GM21825 (cell line): ENCODE measurements around the gene MAPK4.
"Not testable (repeated sequence)": the region's sequence is repeated elsewhere in the genome, so short reads cannot be mapped to it uniquely, and the experiment has no call there.

Experiments used
- ATAC-seq: cut with Tn5 transposase; IDR thresholded peaks from one replicate; pipeline ENCODE4 v1.9.1; 2021; ENCODE audit warnings: mild to moderate bottlenecking, moderate library complexity; ENCODE audit not compliant: unreplicated experiment

Gene MAPK4

GRCh38 chr18:50679656-50680055 lies 119.8 kb downstream of the MAPK4 start:
- no peak for ATAC-seq

GRCh38 chr18:50680966-50681365 lies 121.1 kb downstream of the MAPK4 start:
- ATAC-seq: no peak

GRCh38 chr18:50682852-50683251 lies 123.0 kb downstream of the MAPK4 start:
- no peak for ATAC-seq

DNA sequence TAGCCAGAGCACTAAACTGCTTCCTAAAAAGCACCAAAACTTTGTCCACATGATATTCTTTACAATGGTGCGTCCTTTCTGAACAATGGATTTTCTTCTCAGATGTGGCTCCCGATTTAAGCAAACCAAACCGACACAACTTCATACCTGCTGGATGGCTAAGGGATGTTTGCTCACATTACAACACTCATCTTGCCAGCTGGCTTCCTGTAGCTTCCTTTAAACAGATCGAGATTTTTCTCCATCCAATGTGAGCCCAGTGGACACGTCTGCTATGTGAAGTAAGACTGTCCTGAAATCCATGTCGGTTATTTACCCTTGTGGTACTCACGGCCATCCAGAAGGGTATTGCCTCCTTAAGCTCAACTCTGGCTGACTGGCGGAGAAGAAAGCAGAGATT lies 126.5 kb downstream of the MAPK4 start:
- no peak for ATAC-seq

- no peak for ATAC-seq
These were observed 127.6 kb downstream of the MAPK4 start for GRCh38 chr18:50687491-50687890.

DNA sequence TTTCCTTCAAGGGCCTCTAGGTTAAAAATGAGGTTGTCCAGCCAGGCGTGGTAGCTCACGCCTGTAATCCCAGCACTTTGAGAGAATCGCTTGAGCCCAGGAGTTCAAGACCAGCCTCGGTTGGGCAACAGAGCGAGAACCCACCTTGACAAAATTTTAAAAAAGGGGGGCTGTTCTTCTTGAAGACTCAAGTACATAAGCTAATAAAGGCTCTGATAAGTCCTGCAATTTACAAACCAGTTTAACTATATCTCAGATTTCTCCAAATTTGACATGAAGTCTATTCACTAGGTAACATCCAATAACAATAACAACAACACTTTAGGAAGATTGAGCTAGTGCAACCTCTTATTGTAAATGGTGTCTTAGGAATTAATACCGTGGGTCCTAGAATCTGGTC lies 129.7 kb downstream of the MAPK4 start:
- ATAC-seq: no peak

GRCh38 chr18:50694147-50694546 lies 134.3 kb downstream of the MAPK4 start:
- no peak for ATAC-seq

GRCh38 chr18:50695431-50696176 lies 135.7 kb downstream of the MAPK4 start:
- no peak for ATAC-seq

GRCh38 chr18:50696436-50696835 lies 136.5 kb downstream of the MAPK4 start:
- ATAC-seq: no peak

DNA sequence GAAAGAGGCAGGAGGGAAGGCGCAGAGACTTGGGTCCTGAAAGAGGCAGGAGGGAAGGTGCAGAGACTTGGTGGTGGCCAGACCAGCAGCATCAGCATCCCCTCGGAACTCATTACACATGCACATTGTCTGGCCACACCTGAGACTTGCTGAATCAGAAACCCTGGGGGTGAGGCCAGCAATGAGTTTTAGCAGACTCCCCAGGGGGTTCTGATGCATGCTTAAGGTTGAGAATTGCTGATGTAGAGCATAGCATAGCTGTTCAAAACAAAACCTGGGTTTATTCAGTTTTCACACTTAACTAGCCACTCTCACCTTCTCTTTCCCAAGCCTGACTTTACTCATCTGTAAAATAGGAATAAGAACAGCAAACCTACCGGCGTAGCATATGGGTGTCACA lies 137.0 kb downstream of the MAPK4 start:
- ATAC-seq: peak; percentile 60

GRCh38 chr18:50697509-50697908 lies 137.6 kb downstream of the MAPK4 start:
- ATAC-seq: no peak

GRCh38 chr18:50700245-50701165 lies 140.6 kb downstream of the MAPK4 start:
- no peak for ATAC-seq

GRCh38 chr18:50704357-50704940 lies 144.6 kb downstream of the MAPK4 start:
- no peak for ATAC-seq

- ATAC-seq: no peak
These were observed 146.3 kb downstream of the MAPK4 start for GRCh38 chr18:50706199-50706598.

DNA sequence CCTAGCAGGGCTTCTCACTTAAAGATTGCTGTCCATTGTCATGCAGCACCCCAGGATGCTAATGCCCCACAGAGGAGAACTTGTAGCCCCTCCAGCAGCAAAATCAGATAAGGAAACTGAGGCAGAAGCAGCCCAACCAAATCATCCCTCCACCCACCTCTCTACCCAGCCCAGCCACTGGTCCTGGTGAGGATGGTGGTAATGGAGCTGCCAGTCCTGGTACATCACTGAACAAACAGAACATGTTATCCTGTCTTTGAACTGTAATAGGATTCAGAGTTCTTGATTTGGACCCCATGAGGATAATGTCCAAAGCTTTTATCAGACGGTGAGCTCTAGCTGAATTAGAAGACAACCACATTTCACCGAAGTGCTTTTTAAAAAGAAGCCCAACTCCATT lies 146.8 kb downstream of the MAPK4 start:
- no peak for ATAC-seq

- not testable (repeated sequence) for ATAC-seq
These were observed 147.4 kb downstream of the MAPK4 start for GRCh38 chr18:50707297-50707696.

GRCh38 chr18:50707855-50708469 lies 148.1 kb downstream of the MAPK4 start:
- no peak for ATAC-seq

DNA sequence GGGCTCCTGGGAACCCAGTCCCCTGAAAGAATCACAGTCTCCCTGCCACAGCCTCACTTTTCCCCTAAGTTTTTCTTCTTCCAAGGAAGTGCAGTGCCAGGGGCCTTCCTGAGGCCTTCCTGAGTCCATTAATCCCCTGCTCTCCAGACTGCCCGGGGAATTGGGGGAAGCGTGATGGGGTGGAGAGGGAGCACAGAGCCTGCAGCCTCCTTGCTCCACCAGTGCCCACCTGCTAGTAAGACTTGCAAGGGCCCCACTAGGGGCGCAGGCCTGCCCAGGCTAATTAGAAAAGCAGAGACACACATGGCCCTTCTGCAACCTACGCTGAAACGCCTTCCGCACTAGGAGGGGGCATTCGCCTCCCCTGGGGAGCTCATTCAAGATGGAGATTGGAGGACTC lies 149.3 kb downstream of the MAPK4 start:
- no peak for ATAC-seq

DNA sequence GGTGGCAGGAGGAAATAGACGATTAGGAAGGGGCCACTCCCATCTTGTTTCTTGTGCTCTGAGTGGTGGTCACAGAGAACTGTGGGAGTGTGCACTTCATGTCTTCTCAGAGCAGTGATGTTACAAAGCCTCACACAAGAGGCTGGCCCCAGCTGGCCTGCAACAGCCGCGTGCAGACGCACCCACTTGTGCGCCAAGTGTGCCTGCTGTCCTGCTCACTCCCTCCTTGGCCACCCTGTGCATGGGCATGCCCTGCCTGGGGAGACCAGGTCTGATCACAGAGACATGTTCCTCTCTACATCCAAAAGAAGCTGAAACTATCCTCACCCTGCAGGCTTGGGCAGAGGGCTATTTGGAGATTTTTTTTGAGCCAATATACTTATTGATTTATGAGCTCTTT lies 151.5 kb downstream of the MAPK4 start:
- ATAC-seq: no peak

GRCh38 chr18:50715919-50716318 lies 156.0 kb downstream of the MAPK4 start:
- no peak for ATAC-seq

- ATAC-seq: no peak
These were observed 157.0 kb downstream of the MAPK4 start for GRCh38 chr18:50716902-50717301.
